Stromal cell of bone marrow (primary cell): ENCODE results near the gene ILDR1.

Experiments used
- DNase-seq: peaks from one replicate; pipeline ENCODE4 v3.0.0-alpha.2; 2012; ENCODE audit warnings: low read depth

ILDR1 gene

GRCh38 chr3:122014741-122015140 lies 7.3 kb downstream of the ILDR1 start:
- no peak for DNase-seq

- DNase-seq: no peak
These were observed 8.6 kb downstream of the ILDR1 start for GRCh38 chr3:122013448-122013925.

GRCh38 chr3:122012821-122013220 lies 9.2 kb downstream of the ILDR1 start:
- no peak for DNase-seq

- no peak for DNase-seq
These were observed 10.7 kb downstream of the ILDR1 start for GRCh38 chr3:122011396-122011795.

- no peak for DNase-seq
These were observed 11.5 kb downstream of the ILDR1 start for GRCh38 chr3:122010506-122010905.

- no peak for DNase-seq
These were observed 13.9 kb downstream of the ILDR1 start for GRCh38 chr3:122008166-122008565.

- no peak for DNase-seq
These were observed 15.8 kb downstream of the ILDR1 start for GRCh38 chr3:122006267-122006666.

- DNase-seq: no peak
These were observed 17.0 kb downstream of the ILDR1 start for GRCh38 chr3:122004991-122005565.

- DNase-seq: no peak
These were observed 17.9 kb downstream of the ILDR1 start for GRCh38 chr3:122004107-122004506.

- DNase-seq: no peak
These were observed 18.4 kb downstream of the ILDR1 start for GRCh38 chr3:122003606-122004005.

GRCh38 chr3:122003112-122003511 lies 18.9 kb downstream of the ILDR1 start:
- DNase-seq: no peak

- DNase-seq: no peak
These were observed 19.4 kb downstream of the ILDR1 start for GRCh38 chr3:122002611-122003010.

- DNase-seq: no peak
These were observed 20.2 kb downstream of the ILDR1 start for GRCh38 chr3:122001892-122002291.

GRCh38 chr3:122000936-122001605 lies 21.0 kb downstream of the ILDR1 start:
- no peak for DNase-seq

- DNase-seq: no peak
These were observed 22.1 kb downstream of the ILDR1 start for GRCh38 chr3:121999931-122000330.

GRCh38 chr3:121998611-121999473 lies 23.2 kb downstream of the ILDR1 start:
- no peak for DNase-seq

GRCh38 chr3:121998030-121998580 lies 23.9 kb downstream of the ILDR1 start:
- DNase-seq: no peak

- DNase-seq: no peak
These were observed 24.7 kb downstream of the ILDR1 start for GRCh38 chr3:121997372-121997771.

GRCh38 chr3:121996441-121996840 lies 25.6 kb downstream of the ILDR1 start:
- DNase-seq: no peak

- DNase-seq: peak; percentile 56
These were observed 26.6 kb downstream of the ILDR1 start for GRCh38 chr3:121995161-121996137.

- no peak for DNase-seq
These were observed 27.5 kb downstream of the ILDR1 start for GRCh38 chr3:121994551-121994950.
